SK-N-SH (cell line): ENCODE results near the gene ITGB6. TPM values are rescaled to one million over a fixed set of nuclear protein-coding genes. Genes with fewer than 3 reads are reported as not detected.

ENCODE experiments used
- CHD2 ChIP-seq: fragments of 150-350 bp; IDR thresholded peaks from 2 replicates; pipeline ENCODE4 v1.6.1; 2018; ENCODE audit warnings: low read length; ENCODE audit not compliant: partially characterized antibody
- ELF1 ChIP-seq: IDR thresholded peaks from 2 replicates; pipeline ENCODE4 v1.4.0; 2012
- EP300 ChIP-seq, 2 experiments: IDR thresholded peaks; 2 replicates each; pipeline versions ENCODE4 v1.4.0 to v1.6.1; 2012; ENCODE audit warnings: borderline replicate concordance in 1 of 2, low read depth in 1 of 2, low read length in 1 of 2
- FOXM1 ChIP-seq: IDR thresholded peaks from 2 replicates; pipeline ENCODE4 v1.4.0; 2012; ENCODE audit warnings: low read depth, mild to moderate bottlenecking
- GABPA ChIP-seq: IDR thresholded peaks from 2 replicates; pipeline ENCODE4 v1.4.0; 2012; ENCODE audit warnings: low read depth, mild to moderate bottlenecking
- GATA2 ChIP-seq: sonication (generic); formaldehyde crosslinking; IDR thresholded peaks from 2 replicates; pipeline ENCODE4 v1.5.0; 2020; ENCODE audit warnings: mild to moderate bottlenecking, missing genetic modification reagents
- IRF3 ChIP-seq: fragments of 150-350 bp; IDR thresholded peaks from 2 replicates; pipeline ENCODE4 v1.6.1; 2016; ENCODE audit warnings: mild to moderate bottlenecking, low read depth, low read length
- JUND ChIP-seq: IDR thresholded peaks from 2 replicates; pipeline ENCODE4 v1.4.0; 2012
- MEF2A ChIP-seq: IDR thresholded peaks from 2 replicates; pipeline ENCODE4 v1.4.0; 2012; ENCODE audit warnings: low read depth, borderline replicate concordance
- RCOR1 ChIP-seq: fragments of 150-350 bp; IDR thresholded peaks from 2 replicates; pipeline ENCODE4 v1.6.1; 2017; ENCODE audit warnings: antibody characterized with exemption, low read length
- RFX5 ChIP-seq: IDR thresholded peaks from 2 replicates; pipeline ENCODE4 v1.6.1; 2012; ENCODE audit warnings: mild to moderate bottlenecking, improper control_type of control experiment, low read length
- RXRA ChIP-seq: IDR thresholded peaks from 2 replicates; pipeline ENCODE4 v1.4.0; 2012; ENCODE audit warnings: low read depth, mild to moderate bottlenecking, borderline replicate concordance
- SIN3A ChIP-seq: IDR thresholded peaks from 2 replicates; pipeline ENCODE4 v1.6.1; 2012; ENCODE audit warnings: low read depth, mild to moderate bottlenecking, low read length, moderate library complexity, borderline replicate concordance
- SMC3 ChIP-seq: IDR thresholded peaks from 2 replicates; pipeline ENCODE4 v1.6.1; 2012; ENCODE audit warnings: low read depth, low read length, improper control_type of control experiment
- TCF12 ChIP-seq: IDR thresholded peaks from 2 replicates; pipeline ENCODE4 v1.4.0; 2012
- TEAD4 ChIP-seq: IDR thresholded peaks from 2 replicates; pipeline ENCODE4 v1.4.0; 2012; ENCODE audit warnings: mild to moderate bottlenecking, borderline replicate concordance; ENCODE audit not compliant: insufficient read depth
- YY1 ChIP-seq: IDR thresholded peaks from 2 replicates; pipeline ENCODE4 v1.4.0; 2012; ENCODE audit warnings: low read depth, mild to moderate bottlenecking
- polyA plus RNA-seq, 3 experiments: library from polyadenylated mRNA; depleted of rRNA; stranded (reverse); fragments of >200 nt; gene quantifications; 2 replicates each; pipeline ENCODE4 v1.2.3, GENCODE V29; 2012
- TF ChIP-seq, protein P1 (sequence below): IDR thresholded peaks from 2 replicates; pipeline ENCODE4 v1.6.1; 2012; ENCODE audit warnings: mild to moderate bottlenecking, low read depth, low read length, moderate library complexity

Gene ITGB6
- polyA plus RNA-seq, 1 of the 3 experiments (the other 2 are of a cell fraction), result 0.10 TPM

DNA sequence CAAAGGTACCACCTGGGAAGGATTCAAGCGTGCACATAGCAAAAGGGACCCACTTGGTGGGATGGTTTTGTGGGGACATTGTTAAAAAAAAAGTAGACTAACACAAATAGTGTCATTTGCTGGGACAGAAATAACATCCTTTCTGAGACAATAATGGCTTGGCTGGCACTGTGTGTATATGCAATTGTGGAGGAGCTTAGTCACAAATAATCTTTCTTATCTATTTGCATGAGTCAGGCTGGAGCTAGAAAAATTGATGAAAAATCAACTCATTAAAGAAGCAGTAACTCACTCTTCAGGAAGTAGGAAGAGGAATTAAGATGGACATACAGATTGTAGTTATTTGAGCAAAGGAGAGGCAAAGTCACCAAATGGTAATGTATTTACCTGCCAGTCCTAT is 29.5 kb upstream of the ITGB6 start (continued):
- TF ChIP-seq, protein P1, sequence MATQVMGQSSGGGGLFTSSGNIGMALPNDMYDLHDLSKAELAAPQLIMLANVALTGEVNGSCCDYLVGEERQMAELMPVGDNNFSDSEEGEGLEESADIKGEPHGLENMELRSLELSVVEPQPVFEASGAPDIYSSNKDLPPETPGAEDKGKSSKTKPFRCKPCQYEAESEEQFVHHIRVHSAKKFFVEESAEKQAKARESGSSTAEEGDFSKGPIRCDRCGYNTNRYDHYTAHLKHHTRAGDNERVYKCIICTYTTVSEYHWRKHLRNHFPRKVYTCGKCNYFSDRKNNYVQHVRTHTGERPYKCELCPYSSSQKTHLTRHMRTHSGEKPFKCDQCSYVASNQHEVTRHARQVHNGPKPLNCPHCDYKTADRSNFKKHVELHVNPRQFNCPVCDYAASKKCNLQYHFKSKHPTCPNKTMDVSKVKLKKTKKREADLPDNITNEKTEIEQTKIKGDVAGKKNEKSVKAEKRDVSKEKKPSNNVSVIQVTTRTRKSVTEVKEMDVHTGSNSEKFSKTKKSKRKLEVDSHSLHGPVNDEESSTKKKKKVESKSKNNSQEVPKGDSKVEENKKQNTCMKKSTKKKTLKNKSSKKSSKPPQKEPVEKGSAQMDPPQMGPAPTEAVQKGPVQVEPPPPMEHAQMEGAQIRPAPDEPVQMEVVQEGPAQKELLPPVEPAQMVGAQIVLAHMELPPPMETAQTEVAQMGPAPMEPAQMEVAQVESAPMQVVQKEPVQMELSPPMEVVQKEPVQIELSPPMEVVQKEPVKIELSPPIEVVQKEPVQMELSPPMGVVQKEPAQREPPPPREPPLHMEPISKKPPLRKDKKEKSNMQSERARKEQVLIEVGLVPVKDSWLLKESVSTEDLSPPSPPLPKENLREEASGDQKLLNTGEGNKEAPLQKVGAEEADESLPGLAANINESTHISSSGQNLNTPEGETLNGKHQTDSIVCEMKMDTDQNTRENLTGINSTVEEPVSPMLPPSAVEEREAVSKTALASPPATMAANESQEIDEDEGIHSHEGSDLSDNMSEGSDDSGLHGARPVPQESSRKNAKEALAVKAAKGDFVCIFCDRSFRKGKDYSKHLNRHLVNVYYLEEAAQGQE, result no peak
- TF ChIP-seq RCOR1 (no peak), YY1 (no peak), EP300 (IDR thresholded peaks at IDR 0.05; ENCODE audit: borderline replicate concordance in 1 of 2, low read depth in 1 of 2, low read length in 1 of 2) (peak in 1 of 2 experiments; percentile 94; a peak in 2 of 4 replicates), RXRA (peak; percentile 84; the same call in 1 of the 2 replicates), IRF3 (no peak), TEAD4 (peak; percentile 69), RFX5 (no peak), FOXM1 (peak; percentile 81; the same call in 1 of the 2 replicates), TCF12 (peak; percentile 89), GABPA (no peak), JUND (peak; percentile 94), MEF2A (peak; percentile 75; the same call in 1 of the 2 replicates), SMC3 (no peak), CHD2 (no peak), SIN3A (no peak), ELF1 (0 out of 2 replicates have a peak, but pooled peaks have one; percentile 33), GATA2 (CRISPR knock-in tag) (no peak)
